ENCODE measurements around the gene ZNF318.
"Not testable (repeated sequence)": the region's sequence is repeated elsewhere in the genome, so short reads cannot be mapped to it uniquely, and the experiment has no call there.

Gene ZNF318

DNA sequence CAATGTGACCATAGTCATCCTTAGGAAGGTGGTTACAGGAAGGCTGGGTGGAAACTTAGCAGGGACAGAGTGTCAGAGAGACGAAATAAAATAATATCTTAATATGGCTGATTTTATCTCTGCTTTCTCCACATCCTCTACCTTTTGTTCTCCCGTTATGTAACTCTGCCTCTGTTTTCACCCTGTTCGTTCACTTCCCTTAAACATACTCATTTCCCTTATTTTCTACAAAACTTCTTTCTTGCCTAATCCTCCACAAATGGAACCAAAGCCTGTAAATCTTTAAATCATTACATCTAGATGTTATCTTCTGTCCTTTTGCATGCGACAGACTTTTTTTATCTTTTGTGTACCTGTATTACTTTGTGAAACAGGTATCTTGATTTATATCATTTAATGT, 37.6 kb downstream of the ZNF318 start:
- DNase-seq: no peak

DNA sequence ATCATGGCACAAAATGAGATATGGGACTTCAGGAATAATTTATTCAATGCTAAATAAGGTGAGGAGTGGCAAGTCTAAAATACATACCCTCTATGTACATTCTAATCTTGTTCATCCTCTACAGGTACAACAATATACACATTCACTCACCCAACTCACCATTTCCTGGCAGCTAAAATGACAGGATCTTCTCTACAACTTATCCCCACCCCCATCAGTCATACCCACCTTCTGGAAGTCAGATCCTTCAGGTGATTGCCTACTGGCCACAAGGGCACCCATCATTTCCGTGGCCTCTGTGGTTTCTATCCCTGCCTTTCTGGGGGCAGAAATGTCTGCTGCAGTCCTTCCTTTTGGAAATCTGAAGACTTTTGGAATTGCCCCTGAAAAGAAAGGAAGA, 38.0 kb downstream of the ZNF318 start:
- no peak for DNase-seq

DNA sequence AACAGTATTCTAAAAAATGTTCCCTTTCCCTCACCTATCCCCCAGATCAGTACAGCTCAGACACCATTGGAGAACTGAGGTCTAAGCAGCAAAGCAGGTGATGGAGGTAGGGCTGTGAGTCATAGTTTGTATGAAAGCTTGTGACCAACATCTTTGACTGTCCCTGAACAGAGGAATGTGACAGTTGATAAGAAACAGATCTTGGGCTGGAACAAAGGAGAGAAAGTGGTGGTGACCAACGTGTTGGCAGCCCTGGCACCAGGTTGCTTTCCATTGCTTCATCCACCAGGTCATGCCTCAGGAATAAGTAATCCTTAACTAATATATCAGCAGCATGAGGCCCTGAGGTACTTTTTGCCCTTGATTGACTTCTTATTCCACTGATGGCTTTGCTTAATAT, 40.9 kb downstream of the ZNF318 start:
- no peak for DNase-seq

DNA sequence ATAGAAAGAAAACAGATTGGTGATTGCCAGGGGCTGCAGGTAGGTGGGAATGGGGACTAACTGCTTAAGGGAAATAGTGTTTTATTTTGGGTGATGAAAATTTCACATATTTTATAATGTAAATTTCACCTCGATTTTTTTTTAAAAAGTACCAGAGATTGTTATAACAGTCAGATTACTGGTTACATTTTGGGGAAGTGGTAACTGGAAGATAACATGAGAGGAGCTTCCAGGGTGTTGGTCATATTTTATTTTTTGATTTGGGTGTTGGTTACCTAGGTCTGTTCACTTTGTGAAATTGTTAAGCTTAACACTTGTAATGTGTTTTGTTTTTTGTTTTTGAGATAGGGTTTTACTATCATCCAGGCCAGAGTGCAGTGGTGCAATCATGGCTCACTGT, 43.6 kb downstream of the ZNF318 start:
- no peak for DNase-seq

DNA sequence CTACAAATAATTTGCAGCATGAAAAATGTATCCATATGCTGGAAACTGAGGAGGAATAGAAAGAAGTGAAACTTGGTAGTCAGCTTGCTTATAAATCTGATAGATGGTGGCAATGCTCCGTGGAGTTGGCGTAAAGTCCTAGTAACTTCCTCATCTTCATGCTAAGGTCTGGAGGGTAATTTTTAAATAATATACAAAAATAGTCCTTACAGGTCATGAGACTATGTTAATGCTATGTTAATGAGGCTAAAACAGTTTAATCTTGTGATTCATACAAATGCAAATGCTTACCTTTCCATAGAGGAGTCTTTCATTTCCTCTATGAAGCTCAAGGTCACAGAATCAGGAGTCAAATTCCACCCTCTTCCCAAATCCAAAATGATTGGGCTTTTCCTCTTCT, 51.4 kb downstream of the ZNF318 start:
- DNase-seq: no peak

DNA sequence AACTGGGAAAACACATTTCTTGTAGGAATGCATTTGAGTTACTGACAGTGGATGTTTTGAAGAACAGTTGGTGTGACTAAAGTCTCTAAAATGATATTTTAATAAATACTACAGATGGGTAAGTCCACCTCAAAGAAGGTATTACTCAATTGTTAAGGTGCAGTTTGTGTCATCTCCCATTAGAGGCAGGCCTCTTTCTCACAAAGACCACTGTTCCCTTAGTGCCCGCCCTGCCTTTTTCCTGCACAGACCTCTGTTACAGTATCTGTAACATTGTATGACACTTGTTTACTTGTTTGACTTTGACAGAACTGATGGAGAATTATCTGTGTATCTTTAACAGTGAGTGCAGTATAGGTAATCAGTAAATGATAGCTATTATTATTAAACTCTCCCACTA, 55.6 kb downstream of the ZNF318 start:
- DNase-seq: no peak

DNA sequence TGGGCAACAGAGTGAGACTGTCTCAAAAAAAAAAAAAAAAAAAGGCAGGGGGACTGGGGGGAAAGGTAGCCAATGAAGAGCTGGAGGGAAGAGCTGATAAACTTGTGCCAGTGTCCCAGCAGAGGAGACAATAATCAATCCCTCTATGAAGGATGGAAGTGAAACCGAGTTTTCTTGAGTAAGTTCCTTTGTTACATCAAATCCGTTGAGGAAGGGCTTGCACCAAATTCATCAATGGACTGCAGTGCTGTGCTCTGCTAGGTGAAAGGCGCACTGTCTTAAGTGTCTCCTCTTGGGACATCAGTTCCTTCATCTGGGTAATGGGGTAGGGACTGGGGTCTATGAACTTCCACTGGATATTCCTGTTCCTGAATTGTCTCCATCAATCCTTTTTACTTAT, 57.8 kb downstream of the ZNF318 start:
- DNase-seq: no peak

DNA sequence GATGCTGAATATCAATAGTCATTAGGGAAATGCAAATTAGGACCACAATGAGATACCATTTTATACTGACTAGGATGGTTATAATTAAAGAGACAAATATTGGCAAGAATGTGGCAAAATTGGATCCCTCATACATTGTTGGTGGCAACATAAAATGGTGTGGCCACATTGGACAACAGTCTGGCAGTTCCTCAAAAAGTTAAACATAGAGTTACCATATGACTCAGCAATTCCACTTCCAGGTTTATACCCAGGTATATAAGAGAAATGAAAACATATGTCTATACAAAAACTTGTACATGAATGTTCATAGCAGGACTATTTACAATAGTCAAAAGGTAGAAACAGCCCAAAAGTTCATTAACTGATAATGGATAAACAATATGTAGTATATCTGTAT, 58.8 kb downstream of the ZNF318 start:
- DNase-seq: no peak

DNA sequence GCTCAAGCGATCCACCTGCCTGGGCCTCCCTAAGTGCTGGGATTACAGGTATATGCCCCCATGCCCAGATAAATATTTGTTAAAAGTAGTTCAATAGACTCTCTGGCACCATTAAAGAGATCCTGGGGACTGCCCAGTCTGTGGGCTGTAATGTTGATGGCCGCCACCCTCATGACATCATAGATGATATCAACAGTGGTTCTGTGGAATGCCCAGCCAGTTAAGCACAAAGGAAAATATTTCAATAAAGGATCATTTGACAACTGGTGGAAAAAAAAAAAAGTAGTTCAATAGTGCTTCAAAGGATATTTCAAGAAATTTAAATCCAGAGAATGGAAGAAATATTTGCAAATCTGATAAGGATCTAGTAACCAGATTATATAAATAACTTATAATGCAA, 59.3 kb downstream of the ZNF318 start:
- DNase-seq: no peak

DNA sequence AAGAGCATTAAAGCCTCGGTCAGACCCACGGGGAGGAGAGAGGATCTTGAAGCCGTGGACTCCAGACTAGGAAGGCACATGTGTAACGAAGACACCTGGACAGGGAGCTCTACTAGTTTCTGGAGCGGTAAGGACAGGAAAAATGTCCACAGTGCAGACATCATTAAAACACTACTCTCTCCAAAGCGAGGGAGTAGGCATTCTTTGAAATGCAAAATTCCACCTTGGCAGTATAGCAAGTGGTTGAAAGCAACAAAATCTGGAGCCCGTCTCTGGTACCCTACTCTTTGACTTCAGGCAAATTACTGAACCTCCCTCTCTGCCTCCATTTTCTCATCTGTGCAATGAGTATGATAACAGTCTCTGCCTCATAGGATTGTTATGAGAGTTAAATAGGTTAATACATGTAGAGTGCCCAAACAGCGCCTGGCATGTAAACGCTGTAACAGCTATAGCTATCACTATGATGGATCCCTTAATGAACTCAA, 60.4 kb downstream of the ZNF318 start:
- DNase-seq: no peak

DNA sequence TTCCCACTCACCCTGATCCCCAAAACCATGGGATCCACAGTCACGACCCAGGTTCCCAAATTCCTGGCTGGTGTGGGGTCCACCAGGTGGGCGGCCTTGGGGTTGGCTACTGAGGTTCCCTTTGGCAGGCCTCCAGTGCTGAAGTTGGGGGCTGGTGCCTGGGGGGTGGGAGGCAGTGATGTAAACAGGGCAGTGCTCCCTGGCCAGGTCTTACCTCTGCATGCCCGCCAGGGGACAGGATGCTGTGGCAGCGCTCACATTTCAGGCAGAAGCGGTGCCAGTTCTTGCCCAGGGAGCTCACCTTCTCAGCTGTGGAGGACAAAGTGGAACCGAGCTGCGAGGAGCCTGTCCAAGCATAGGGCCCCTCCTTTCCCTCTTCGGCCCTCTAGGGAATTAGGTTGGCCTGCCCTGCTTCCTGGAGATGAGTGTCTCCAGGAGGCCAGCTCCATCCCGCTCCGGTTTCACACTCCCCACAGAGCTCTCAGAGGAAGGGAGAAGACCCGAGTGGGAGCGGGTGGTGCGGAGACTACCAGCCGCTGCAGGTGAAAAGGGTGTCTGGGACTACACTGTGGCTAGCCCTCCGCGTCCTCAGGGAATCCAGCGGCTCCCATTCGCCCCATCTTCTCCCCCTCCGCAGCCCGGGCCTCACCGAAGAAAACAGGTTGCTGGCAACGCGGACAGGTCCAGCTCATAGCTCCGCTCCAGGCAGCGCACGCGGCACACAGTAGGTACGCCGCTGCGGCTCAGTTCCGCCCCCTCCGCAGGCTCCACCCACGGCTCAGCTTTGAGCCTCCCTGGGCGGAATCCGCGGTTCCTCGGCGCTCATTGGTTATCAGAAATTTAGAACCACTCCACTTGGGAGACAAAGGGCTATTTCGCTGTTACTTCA, 61.1 kb downstream of the ZNF318 start, which contains the start of gene CRIP3:
Gene CRIP3, minus strand, starts transcription at position 726 of the 889 bp plus-strand sequence. Its CDS starts 34 bp downstream, at position 692.
- no peak for DNase-seq

DNA sequence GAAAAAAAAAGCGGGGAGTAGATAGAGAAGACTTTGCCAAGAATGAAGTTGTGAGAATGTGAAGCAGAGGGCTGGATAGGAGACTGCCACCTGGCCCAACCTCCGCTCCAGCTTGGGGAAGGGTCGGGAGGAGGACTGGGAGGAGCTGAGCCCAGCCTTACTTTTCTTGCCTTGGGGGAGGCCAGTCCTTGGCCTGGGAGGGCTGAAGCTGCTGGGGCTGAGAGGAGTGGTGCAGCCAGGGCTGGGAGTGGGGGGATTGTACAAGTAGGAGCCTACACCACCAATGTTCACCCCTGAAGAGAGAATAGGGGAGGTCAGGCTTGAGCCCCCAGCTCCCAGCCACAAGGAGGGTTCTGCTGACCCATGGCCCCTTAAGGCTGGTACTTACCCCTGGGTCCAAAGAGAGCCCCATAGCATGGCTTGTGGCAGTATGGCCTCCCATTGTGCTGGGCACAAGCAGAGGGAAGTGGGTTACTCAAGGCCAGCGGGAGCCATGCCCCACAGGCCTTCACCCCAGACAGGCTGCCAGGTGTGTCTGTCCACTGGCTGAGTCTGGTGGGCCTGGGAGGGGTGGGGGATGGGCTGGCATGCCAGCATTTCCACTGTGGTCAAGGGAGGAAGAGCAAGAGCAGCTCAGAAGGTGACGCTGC, 61.9 kb downstream of the ZNF318 start:
- no peak for DNase-seq

DNA sequence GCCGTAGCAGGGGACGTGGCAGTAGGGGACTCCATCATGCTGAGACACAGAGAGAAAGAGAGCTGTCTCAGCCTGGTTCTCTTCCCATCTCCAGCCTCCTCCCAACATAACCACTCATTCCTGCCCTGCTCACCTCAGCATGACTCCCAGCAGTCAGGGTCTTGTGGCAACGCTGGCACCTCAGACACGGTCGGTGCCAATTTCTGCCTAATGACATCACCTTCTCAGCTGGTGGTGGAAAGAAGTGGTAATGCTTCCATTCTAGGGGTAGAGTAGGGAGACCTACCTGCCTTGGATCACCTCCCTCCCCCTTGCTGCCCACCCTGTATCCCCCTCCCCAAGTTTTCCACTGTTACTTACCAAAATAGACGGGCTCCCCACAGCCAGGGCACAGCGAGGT, 63.4 kb downstream of the ZNF318 start:
- DNase-seq: no peak

DNA sequence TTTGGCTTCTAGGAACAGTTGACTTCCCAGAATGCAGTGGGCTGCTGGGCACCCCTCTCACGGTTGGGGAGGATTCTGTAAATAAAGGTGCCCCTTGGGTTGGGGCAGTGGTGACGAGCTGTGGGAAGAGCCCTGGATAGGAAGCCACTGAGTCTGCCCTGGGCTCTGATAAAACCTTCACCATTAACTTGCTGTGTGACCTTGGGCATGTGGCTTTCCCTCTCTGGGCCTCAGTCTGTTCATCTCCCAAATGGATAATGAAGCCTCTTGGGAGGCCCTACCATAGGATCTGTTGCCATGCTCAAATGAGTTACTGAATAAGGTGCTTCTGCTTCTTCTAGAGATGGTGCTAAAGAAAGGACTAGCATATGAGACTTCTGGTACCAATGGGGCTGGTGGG, 64.6 kb downstream of the ZNF318 start:
- DNase-seq: no peak

DNA sequence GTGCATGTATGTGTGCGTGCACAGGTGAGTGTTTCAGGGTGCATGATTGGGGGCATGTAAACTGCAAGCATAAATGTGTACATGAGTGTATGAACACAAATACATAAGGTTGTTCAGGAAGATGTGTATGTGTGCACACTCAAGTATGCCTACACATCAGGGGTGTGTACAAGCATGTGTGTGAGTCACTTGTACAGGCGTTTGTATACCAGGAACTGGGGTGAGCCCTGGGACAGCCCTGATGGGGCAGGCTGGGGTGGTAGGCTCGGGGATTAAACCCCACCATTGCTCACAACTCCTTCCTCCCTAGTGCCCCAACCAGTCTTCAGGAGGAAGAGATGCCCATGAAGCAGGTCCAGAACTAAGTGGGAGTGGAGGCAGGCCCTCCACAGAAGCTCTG, 65.1 kb downstream of the ZNF318 start:
- no peak for DNase-seq

DNA sequence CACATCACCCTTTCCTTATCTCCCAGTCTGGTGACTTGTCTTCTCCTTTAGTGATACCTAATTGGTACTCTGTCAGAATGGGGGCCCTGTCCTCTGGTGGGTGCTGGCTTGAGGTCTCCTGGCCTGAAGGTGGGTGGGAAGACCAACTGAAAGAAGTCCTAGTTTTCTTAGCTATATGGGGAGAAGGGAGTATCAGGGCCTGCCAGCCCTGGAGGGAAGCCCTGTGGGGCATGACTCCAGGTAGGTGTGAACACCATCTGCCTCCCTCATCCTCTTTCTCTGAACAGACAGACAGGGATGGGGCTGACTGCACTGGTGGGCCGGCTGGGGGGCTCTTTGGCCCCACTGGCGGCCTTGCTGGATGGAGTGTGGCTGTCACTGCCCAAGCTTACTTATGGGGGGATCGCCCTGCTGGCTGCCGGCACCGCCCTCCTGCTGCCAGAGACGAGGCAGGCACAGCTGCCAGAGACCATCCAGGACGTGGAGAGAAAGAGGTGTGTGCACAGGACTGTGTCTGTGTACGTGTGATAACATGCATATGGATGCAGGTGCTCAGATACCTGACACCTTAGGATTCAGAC, 65.6 kb downstream of the ZNF318 start:
- no peak for DNase-seq

DNA sequence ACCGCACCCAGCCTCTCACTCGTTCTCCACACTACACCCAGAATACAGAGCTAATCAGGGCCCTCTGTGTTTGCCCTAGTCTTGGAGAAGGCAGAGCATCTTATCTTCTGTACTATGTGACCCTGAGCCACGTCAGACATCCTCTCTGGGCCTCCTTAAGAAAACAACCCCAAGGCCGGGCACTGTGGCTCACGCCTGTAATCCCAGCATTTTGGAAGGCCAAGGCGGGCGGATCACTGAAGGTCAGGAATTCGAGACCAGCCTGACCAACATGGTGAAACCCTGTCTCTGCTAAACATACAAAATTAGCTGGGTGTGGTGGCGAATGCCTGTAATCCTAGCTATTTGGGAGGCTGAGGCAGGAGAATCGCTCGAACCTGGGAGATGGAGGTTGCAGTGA, 66.4 kb downstream of the ZNF318 start:
- DNase-seq: not testable (repeated sequence)

DNA sequence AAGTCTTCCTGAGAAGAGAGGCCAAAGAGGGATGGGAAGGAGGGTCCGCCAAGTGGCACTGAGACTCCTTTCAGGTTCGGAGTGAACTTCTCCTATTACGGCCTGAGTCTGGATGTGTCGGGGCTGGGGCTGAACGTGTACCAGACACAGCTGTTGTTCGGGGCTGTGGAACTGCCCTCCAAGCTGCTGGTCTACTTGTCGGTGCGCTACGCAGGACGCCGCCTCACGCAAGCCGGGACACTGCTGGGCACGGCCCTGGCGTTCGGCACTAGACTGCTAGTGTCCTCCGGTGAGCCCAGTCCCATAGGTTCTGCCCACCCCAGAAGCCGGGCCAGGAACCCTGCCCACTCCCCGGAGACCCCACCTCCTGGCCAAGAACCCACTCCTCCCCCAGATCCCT, 67.3 kb downstream of the ZNF318 start:
- no peak for DNase-seq

DNA sequence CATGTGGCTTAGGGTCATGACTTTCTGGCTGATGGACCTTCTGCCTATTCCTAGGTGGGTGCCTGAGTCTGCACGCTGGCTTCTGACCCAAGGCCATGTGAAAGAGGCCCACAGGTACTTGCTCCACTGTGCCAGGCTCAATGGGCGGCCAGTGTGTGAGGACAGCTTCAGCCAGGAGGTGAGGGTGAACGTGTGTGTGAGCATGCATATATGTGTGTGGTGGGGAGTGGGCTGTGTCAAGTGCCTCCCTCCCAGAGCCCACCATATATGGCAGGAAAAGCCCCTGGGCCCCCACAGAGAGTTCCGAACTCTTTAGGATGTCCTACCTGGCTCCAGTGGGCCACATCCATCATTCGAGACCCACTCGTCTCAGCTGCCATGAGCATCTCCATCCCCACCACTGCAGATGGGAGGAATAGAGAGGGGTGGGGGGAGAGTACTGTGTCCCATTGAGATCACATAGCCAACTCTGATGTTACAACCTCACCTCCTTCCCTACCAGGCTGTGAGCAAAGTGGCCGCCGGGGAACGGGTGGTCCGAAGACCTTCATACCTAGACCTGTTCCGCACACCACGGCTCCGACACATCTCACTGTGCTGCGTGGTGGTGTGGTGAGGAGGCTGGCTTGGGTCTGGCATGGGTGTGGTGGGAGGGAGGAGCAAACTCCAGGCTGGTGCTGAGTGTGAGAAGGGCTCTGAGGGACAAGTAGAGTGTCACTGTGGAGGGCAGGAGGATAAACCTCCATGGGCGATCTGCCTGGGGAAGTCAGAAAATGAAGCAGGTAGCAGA, 68.2 kb downstream of the ZNF318 start:
- DNase-seq: no peak

DNA sequence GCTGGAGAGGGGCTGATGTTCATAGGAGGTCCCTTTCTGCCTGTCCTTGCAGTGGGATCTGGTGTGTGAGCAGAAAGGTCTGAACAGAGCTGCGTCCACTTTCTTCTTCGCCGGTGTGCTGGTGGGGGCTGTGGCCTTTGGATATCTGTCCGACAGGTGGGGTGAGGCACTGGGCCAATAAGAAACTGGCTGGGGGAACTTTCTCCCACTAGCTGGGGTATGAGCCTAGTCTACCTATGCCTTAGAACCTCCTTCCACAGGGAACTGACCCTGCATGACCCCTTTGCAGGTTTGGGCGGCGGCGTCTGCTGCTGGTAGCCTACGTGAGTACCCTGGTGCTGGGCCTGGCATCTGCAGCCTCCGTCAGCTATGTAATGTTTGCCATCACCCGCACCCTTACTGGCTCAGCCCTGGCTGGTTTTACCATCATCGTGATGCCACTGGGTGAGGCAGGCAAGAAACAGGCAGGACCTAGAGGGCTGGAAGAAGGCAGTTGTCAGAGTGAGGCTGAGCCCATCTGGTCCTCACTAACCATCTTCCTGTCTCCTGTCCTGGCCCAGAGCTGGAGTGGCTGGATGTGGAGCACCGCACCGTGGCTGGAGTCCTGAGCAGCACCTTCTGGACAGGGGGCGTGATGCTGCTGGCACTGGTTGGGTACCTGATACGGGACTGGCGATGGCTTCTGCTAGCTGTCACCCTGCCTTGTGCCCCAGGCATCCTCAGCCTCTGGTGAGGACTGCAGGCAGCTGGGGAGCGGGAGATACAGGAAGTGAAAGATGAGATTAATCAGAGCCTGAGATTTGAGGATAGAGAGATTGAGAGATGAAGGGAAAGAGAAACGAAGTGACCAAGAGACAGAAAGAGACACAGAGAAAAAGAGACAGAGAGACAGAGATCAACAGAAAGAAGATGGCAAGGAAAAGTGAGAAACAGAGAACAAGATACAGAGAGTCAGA, 69.8 kb downstream of the ZNF318 start:
- DNase-seq: no peak

DNA sequence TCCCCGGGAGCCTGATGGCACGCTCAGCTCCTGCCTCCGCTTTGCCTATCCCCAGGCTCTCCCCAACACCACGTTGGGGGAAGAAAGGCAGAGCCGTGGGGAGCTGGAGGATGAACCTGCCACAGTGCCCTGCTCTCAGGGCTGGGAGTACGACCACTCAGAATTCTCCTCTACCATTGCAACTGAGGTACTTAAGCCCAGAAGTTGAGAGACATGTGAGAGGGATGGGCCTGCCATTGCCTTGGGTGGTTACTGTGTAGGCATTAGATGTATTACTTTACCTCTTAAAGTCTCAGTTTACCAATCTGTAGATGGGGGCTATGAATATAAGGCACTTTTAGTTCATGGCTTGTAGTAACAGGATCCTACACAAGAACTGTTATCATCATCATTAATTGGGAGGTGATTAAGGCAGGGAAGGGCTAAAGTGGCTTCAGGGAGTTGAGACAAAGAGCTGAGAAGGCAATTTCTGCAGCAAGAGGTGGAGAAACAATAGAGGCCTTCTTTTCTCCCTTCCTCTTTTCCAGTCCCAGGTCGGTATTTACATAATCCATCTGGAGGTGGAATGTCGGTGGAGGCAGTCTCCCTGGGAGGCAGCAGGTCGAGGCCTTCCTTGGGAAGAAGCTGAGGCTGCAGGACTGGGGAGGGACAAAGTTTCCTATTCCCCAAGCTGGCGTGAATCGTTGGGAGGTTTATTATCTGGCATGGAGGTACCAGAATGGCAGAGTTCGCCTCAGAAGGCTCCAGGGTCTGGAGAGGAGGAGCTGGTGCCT, 70.7 kb downstream of the ZNF318 start:
- DNase-seq: no peak

All from cortex of kidney (tissue), 1 donor.